NCI-H345 treated with DMSO at 0.1 percent for 48 hours (cell line): ENCODE results near the gene TBCD.

Experiments used
- DNase-seq: peaks from one replicate; lab custom pipeline; 2025; ENCODE audit not compliant: unreplicated experiment; lab: John Stamatoyannopoulos, UW

The TBCD gene

DNA sequence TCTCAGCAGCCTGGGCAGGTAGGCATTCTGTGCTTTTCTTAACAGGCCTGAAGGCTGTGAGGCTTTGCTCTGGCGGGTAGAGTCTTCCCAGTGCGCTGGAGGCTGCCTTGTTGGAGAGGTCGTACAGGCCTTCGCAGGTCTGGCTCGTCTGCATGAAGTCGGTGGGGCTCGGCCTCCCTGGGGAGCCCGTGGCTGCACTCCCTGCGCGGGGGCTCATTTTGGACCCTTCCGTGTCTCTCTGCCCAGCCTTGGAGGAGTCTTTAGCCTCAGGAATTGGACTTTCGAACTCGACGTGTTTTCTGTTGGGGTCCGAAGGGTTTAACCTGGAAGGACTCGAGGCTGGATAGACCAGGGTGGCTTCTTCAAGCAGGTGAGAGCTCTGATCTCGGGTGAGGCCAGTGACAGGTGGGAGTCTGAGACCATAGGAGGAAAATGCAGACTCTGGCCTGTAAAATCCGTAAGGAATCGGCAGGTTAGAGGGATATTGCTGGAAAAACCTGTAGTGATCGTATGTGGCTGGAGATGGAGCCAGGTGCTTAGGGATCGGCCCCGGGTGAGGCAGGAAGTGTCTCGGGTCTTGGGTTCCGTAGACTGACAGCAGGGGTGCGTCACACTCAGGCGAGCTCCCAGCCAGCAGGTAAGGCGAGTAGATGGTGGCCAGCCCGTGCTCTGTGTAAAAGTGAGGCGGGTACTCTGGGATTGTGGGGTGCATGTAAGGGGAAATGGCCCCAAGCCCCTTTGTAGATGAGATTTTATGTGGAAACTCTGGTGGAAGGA is 79.4 kb downstream of the TBCD start:
- DNase-seq: no peak

GRCh38 chr17:82831818-82832200 is 79.9 kb downstream of the TBCD start:
- DNase-seq: no peak

GRCh38 chr17:82832411-82832810 is 80.5 kb downstream of the TBCD start:
- DNase-seq: no peak

- no peak for DNase-seq
These were observed 81.1 kb downstream of the TBCD start for GRCh38 chr17:82832881-82833475.

- DNase-seq: no peak
These were observed 83.3 kb downstream of the TBCD start for GRCh38 chr17:82835122-82835521.

- DNase-seq: peak; percentile 82
These were observed 84.1 kb downstream of the TBCD start for GRCh38 chr17:82835766-82836512.

DNA sequence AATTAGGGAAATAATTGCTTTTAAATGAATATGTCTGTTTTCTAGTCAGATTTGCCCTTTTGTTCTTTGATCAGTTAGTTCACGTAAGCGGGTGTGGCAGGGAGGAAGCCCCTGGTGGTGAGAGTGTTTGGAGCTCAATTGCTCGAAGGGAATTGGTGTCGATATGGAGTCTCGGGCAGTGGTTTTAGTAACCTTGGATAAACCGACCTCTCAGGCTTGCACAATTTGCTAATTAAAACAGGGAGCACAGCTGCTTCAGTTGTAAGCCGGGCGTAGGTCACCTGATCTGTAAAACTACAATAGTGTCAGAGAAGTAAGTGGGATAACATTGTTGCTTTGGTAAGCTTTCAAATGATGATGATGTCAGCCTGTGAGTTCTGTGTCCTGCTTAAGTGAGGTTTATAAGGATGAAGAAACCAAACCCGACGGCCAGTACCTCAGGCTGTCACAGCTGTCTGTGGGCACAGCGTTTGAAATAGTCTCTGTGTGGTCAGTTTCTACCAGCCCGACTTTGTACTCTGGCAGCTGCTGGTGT is 85.0 kb downstream of the TBCD start:
- DNase-seq: peak; percentile 58

- DNase-seq: peak; percentile 71
These were observed 85.9 kb downstream of the TBCD start for GRCh38 chr17:82837586-82838320.

DNA sequence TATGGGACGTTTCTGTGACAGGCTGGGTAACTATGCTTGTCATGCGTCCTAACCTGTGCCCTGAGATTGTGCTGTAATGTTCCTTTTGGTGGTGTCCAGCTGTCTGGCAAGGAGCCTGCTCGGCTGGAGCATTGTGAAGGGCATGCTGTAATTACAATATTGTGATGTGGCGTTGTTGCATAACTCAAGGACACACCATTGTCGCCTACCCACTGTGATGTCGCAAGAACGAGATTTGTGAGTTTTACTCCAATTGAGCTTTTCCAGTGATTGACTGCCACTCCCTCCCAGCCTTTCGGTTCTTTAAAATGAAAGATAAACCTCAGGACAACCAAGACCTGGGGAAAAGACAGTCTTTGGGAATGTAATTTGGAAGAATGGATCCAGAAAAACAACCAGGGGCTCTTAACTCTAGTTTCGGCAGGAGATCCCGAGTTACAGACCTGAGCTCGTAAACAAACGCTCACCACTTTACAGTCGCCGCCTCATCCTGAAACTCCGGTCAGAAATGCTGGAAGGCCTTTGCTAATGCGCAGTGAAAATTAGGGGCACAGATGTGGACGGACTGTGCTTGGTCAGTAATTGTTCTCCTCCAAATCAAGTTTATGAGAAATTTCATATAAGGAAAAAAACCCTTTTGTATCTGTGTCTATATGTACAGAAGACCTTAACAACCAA is 86.7 kb downstream of the TBCD start:
- peak; percentile 63 for DNase-seq

GRCh38 chr17:82839617-82840292 is 87.9 kb downstream of the TBCD start, which contains the start of gene ZNF750:
Gene ZNF750, minus strand, starts transcription at chr17:82840022. Its CDS starts 7,568 bp downstream, at chr17:82832454.
- peak; percentile 94 for DNase-seq

DNA sequence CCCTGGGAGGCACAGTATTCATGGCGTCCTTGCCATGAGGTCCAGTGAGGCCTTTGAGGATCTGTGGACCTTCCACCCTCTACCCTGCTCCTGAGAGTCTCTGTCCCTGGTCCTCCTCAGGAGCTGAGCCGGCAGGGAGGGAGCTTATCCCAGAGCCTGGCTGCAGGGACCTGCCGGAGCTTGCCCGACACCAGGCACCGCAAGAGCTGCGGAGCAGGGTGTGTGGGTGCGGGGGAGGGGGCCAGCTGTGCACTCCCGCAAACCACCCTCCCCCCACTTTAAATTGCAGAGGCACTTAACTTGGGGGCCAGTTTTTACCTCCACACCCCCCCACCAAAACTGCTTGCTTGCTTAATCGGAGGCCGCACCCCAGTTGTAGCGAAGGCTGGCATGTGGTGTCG is 88.6 kb downstream of the TBCD start:
- peak; percentile 71 for DNase-seq

DNA sequence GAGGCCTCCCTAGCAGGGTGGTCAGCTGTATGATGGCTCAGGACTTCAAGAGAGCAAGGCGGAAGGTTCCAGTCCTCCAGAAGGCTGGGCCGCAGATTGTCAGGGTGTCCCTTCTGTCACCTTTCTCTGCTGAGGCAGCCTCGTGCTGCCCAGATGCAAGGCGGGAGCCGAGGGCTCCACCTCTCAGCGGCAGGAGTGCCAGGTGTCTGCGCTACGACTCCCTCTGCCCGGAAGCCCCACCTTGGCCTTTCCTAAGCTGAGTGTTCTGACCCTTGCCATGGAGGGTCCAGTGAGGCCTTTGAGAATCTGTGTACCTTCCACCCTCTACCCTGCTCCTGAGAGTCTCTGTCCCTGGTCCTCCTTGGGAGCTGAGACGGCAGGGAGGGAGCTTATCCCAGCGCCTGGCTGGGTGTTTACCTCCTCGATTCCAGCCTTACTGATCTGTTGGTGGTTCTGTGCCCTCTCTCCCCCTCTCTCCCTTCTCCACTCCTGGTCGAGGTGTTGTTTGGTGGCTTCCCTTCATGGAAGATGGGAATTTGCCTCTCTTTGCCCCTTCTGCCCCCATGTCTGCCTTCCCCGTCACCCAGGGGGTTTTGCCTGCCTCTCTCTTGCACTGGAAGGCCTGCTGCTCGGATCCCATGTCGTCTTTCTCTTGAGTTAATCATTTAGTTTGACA is 90.2 kb downstream of the TBCD start:
- no peak for DNase-seq

GRCh38 chr17:82843904-82844680 is 92.2 kb downstream of the TBCD start:
- DNase-seq: no peak

DNA sequence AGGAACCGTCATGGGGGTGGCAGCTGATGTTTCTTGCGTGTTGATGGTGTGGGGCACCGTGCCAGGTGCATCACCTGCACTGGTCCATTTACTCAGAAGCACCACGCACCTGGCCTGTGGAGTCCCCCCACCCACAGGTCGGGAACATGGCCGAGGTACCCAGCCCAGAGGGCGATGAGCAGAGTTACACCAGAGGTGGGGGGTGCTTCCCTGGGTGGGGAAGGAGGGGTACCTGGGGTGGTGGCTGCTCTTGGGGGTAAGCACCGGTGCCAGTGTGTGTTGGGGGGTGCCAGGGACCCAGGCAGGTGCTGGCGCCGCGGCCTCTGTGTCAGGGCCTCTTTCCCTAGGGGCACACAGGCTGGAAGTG is 92.9 kb downstream of the TBCD start:
- DNase-seq: peak; percentile 68

- no peak for DNase-seq
These were observed 93.4 kb downstream of the TBCD start for GRCh38 chr17:82845163-82845807.

DNA sequence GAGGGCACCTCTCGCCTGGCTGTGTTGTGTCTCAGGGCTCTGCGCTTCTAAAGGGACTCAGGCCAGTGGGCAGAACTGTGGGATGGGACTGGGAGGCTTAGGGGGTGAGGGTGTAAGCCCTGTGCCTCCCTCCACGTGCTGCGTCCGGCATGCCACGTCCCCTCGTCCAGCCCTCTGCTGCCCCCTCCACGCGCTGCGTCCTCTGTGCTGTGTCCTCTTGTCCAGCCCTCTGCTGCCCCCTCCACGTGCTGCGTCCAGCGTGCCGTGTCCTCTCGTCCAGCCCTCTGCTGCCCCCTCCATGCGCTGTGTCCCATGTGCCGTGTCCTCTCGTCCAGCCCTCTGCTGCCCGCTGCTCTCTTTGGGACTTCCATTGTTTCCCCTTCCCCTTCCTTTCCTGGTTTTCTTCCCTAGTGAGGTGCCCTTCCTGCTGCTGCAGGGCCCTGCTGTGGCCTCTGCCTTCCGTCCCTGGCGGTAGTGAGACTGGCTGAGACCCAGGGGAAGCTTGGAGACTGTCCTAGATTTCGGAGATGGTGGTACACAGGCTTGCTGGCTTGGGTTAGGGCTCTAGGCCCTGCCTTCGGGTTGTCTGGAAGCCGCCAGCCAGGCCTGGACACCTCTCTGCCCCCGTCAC is 94.3 kb downstream of the TBCD start:
- DNase-seq: no peak

DNA sequence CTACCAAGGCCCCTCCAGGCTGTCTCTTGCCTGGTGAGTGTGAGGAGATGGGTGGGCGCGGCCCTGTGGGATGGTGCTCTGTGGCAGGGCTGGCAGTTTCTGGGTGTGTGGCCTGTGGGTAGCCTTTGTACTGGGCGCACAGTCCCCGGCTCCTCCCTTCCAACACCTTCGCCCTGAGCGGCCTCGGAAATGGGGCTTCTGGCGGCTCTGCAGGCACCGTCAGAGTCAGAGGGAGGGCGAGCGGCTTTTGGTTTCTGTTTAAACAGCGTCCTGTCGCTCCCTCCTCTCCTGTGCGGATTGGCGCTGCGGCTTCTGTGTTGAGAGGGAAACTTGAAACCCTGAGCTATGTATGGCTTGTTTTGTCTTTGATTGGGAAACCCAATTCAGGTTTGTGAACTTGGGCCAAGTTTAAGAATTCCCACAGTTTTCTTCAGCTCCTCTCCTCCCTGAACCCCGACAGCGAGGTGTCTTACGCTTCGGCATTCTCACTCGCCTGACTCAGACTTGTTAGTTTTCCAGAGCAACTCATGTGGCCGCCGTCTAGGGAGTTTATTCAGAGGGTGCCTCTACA is 96.2 kb downstream of the TBCD start:
- no peak for DNase-seq
